GM18511 (cell line): ENCODE data around the gene FRMD5.
"Not testable (repeated sequence)": the region's sequence is repeated elsewhere in the genome, so short reads cannot be mapped to it uniquely, and the experiment has no call there.

Experiments used
- ATAC-seq: cut with Tn5 transposase; IDR thresholded peaks from one replicate; pipeline ENCODE4 v1.9.1; 2021; ENCODE audit warnings: mild to moderate bottlenecking, moderate library complexity; ENCODE audit not compliant: unreplicated experiment

Gene FRMD5

GRCh38 chr15:43867096-43867495 is 328.0 kb downstream of the FRMD5 start:
- no peak for ATAC-seq

DNA sequence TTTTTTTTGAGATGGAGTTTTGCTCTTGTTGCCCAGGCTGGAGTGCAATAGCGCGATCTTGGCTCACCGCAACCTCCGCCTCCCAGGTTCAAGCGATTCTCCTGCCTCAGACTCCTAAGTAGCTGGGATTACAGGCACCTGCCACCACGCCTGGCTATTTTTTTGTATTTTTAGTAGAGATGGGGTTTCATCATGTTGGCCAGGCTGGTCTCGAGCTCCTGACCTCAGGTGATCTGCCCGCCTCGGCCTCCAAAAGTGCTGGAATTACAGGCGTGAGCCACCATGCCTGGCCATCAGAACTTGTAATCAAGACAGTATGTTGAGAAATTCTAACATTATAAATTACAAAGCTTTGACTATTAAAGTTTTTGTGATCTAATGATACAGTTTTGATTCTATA is 328.4 kb downstream of the FRMD5 start:
- not testable (repeated sequence) for ATAC-seq

DNA sequence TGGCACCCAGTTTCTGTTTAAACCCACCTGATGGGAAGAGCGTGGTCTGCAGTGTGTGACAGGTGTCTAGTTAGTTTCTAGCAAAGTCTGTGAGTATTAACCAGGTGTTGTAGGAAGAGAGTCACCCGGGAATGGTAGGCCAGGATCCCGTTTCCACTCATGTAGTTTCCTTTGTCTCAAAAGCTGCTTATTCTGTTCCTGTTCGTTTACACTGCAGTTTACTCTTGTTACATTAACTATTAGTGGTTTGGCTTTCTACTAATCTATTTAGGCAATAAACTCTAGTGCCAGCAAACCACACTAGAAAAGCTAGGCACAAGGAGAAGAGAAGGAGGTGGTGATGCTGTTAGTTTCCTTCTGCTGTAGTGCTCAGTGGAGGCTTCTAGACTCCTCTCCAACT is 335.5 kb downstream of the FRMD5 start:
- no peak for ATAC-seq

GRCh38 chr15:43854801-43855200 is 340.3 kb downstream of the FRMD5 start:
- no peak for ATAC-seq

GRCh38 chr15:43852607-43853006 is 342.5 kb downstream of the FRMD5 start:
- ATAC-seq: no peak

GRCh38 chr15:43851251-43851650 is 343.8 kb downstream of the FRMD5 start:
- ATAC-seq: no peak

GRCh38 chr15:43845421-43845820 is 349.6 kb downstream of the FRMD5 start:
- ATAC-seq: no peak

GRCh38 chr15:43832485-43832884 is 362.6 kb downstream of the FRMD5 start:
- ATAC-seq: not testable (repeated sequence)

DNA sequence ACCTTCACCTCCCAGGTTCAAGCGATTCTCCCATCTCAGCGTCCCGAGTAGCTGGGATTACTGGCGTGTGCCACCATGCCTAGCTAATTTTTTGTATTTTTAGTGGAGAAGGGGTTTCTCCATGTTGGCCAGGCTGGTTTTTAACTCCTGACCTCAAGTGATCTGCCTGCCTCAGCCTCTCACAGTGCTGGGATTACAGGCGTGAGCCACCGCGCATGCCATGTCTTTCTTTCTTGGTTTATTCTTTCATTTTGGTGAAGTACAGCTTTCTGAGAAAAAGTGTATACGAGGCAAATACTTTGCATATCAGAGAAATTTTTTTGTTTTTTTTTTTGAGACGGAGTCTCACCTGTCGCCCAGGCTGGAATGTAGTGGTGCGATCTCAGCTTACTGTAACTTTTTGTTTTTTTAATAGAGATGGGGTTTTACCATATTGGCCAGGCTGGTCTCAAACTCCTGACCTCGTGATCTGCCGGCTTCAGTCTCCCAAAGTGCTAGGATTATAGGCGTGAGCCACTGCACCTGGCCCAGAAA is 363.5 kb downstream of the FRMD5 start:
- not testable (repeated sequence) for ATAC-seq

GRCh38 chr15:43830691-43831275 is 364.3 kb downstream of the FRMD5 start:
- not testable (repeated sequence) for ATAC-seq

DNA sequence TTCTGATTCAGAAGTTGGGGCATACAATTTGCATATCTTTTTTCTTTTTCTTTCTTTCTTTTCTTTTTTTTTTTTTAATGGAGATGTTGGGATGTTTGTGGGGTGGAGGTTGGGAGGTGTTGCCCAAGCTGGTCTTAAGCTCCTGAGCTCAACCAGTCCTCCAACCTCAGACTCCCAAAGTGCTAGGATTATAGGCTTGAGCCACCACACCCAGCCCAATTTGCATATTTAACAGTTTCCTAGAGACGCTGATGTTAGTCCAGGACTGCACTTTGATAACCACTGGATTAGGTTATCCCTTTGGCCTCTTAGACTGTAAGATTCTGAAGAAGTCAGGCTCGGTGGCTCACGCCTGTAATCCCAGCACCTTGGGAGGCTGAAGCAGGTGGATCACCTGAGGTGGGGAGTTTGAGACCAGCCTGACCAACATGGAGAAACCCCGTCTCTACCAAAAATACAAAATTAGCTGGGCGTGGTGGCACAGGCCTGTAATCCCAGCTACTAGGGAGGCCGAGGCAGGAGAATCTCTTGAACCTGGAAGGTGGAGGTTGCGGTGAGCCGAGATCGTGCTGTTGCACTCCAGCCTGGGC is 365.0 kb downstream of the FRMD5 start:
- ATAC-seq: not testable (repeated sequence)

DNA sequence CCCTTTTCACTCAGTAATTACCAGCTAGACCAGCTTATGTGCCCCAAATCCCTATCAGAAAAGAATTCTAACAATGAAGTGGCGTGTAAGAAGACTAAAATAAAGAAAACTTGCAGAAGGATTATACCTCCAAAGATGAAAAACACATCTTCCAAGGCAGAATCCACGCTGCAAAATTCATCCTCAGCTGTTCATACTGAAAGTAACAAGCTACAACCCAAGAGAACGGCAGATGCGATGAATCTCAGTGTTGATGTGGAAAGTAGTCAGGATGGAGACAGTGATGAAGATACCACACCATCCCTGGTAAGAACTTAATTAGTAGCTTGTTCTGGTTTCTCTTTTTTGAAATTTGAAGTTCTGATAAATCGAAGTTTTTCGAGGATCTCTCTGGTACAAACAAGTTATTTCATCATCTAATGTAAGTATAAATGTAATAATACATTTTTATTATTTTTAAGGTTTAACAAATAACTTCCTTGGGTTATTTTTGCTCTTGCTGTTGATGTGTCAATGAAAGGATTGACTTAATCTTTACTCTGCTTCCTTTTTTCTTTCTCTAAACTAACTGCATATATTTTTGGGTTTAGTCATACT is 366.9 kb downstream of the FRMD5 start:
- ATAC-seq: no peak

- peak; percentile 57 for ATAC-seq
Measured at GRCh38 chr15:43826508-43827341, 368.3 kb downstream of the FRMD5 start, which contains the start of gene WDR76. Gene WDR76, plus strand, starts transcription at chr15:43827002. Its CDS starts 31 bp downstream, at chr15:43827033.

DNA sequence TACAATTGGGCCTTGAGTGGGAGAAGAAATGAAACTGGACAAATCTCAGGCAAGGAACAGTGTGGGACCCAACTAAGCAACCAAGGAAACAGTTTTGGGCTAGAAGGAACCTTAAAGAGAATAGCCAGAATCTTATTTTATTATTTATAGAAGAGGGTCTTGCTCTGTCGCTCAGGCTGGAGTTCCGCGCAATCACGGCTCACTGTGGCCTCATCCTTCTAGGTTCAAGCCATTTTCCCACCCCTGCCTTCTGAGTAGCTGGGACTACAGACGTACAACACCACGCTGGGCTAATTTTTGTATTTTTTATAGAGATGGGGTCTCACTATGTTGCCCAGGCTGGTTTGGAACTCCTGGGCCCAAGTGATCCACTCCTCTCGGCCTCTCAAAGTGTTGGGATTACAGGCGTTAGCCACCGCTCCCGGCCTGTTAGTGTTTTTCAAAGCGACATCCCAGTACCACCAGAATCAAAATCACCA is 369.0 kb downstream of the FRMD5 start:
- no peak for ATAC-seq

GRCh38 chr15:43825305-43825704 is 369.8 kb downstream of the FRMD5 start:
- ATAC-seq: not testable (repeated sequence)

DNA sequence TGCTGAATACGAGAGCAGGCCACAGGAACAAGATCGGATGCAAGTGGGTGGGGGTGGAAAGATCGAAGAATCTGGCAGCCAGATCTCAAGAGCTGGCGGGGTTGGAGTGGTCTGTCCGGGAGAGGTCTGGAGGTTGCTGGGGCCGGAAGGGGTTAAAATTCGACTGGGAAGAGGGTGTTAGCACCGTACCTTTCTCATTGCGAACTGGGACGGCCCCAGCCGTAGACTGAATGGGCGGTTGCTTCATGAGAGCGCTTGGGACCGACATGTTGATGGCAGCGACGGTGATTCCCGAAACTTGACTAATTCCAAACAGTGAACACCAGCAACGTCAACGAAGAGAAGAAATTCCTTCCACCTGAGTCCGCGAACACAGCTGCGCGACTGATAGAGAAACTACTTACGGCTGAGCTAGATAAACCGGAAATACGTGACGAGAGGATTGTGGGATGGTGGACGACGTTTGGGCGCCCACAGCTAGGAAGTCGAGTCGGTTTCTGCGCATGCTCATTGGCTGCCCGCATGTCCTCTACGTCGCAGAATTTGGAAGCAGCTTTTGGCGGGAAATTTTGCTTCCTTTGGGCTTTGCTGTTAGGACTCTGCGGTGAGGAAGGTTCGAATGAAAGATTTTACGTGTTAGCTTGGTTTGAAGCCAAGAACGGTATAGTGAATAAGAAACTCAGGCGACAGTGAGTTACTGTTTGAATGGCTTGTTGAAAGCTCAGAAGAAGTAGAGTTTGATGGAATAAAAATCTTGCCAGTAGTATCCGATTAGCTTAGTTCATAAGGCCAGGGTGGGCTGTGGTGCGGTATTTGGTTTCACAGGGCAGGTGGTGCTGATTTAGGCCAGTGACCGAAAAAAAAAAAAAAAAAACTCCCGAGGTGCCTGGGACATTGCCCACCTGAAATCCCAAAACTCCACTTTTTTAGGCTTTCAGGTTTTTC is 370.5 kb downstream of the FRMD5 start, which contains the start of gene MFAP1:
MFAP1 (minus strand) TSS at position 389 of the 945 bp plus-strand sequence; CDS start at position 268, 121 bp downstream.
- peak; percentile 74 for ATAC-seq

- ATAC-seq: no peak
Measured at GRCh38 chr15:43821505-43821904, 373.6 kb downstream of the FRMD5 start.
